ENCODE measurements around the gene NDUFA3.

The NDUFA3 gene

GRCh38 chr19:54137699-54138488, 35.2 kb downstream of the NDUFA3 start, which contains the start of gene CNOT3:
Gene CNOT3 (plus strand): TSS chr19:54137762. CDS start chr19:54142979, 5,217 bp downstream.
- no peak for DNase-seq (ENCODE audit: low read depth in 2 of 2)

- DNase-seq (ENCODE audit: low read depth in 2 of 2) = no peak
These were observed 36.0 kb downstream of the NDUFA3 start for GRCh38 chr19:54138489-54139256.

- DNase-seq (ENCODE audit: low read depth in 2 of 2) = no peak
These were observed 38.7 kb downstream of the NDUFA3 start for GRCh38 chr19:54141356-54141755.

DNA sequence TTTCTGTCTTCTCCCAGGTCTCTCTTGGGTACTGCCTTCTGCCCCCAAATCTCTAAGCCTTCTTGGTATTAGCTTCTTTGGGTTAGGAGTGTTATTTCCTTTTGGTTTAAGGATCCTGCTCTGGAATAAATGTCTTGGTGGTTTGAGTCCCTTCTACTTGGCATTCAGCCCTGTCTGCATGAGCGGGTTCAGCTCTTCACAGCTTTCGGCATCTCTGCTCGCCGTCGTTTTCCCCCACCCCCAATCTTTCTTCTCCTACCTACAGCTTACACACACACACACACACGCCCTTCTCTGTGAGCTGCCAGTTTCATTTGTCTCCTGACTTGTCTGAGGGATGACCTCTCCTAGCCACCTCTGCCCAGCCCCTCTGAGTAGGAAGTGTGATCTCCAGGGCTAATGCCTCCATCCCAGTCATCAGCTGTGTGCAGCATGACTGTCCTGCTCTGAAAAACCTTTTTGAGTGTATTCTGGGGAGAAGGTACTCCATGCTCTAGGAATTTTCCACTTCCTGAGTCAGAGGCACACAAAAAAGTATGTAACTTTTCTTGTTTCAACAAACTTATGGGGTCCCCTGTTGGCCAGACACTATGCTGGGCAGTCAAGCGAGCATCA, 39.6 kb downstream of the NDUFA3 start:
- DNase-seq (ENCODE audit: low read depth in 2 of 2) = no peak

DNA sequence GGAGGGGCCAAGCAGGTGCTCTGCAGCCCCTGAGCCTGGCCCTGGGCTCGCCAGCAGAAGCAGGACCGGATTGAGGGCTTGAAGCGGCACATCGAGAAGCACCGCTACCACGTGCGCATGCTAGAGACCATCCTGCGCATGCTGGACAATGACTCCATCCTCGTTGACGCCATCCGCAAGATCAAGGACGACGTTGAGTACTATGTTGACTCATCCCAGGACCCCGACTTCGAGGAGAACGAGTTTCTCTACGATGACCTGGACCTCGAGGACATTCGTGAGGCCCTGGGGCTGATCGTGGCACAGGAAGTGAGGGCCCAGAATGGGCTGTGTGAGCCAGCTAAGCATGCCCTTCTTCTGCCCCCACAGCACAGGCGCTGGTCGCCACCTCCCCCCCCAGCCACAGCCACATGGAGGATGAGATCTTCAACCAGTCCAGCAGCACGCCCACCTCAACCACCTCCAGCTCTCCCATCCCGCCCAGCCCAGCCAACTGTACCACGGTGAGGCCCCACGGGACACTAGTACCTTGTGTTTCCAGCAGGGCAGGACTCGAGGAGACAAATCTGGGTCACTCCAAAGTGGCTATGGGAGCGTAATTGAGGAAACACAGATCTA, 43.0 kb downstream of the NDUFA3 start:
- DNase-seq (ENCODE audit: low read depth in 2 of 2) = no peak

DNA sequence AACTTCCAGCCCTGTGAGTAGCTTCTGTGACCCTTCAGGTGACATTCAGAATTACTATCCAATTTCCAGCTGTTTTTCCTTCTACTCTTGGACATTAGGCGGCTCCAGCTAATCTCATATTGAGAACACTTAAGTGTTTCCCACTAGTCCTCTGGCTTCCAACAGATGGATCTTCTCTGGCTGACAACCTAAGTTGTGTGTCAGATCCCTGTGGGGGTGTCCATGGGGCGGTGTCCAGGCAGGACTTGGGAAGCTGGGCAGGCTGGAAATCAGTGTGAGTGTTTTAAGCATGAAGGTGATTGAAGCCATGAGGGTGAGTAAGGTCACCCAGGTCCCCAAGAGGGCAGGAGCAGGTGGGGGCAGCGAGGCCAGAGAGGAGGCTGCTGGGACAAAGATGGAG, 45.0 kb downstream of the NDUFA3 start:
- DNase-seq (ENCODE audit: low read depth in 2 of 2) = no peak

DNA sequence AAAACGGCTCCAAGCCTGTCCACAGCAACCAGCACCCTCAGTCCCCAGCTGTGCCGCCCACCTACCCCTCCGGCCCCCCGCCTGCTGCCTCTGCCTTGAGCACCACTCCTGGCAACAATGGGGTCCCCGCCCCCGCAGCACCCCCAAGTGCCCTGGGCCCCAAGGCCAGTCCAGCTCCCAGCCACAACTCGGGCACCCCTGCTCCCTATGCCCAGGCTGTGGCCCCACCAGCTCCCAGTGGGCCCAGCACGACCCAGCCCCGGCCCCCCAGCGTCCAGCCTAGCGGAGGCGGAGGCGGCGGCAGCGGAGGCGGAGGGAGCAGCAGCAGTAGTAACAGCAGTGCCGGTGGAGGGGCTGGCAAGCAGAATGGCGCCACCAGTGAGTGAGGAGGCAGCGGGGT, 45.5 kb downstream of the NDUFA3 start:
- DNase-seq (ENCODE audit: low read depth in 2 of 2) = no peak

GRCh38 chr19:54149021-54149812, 46.6 kb downstream of the NDUFA3 start:
- no peak for DNase-seq (ENCODE audit: low read depth in 2 of 2)

GRCh38 chr19:54151362-54152035, 48.8 kb downstream of the NDUFA3 start:
- no peak for DNase-seq (ENCODE audit: low read depth in 2 of 2)

DNA sequence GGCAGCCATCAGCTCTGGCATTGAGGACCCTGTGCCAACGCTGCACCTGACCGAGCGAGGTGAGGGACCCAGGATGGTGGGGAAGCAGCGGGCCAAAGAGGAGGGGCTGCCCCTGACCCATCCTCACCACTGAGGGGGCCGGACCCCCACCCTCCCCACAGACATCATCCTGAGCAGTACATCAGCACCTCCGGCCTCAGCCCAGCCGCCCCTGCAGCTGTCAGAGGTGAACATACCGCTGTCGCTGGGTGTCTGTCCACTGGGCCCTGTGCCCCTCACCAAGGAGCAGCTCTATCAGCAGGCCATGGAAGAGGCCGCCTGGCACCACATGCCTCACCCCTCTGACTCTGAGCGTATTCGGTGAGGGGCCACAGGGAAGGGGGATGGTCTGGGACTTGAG, 49.6 kb downstream of the NDUFA3 start:
- DNase-seq (ENCODE audit: low read depth in 2 of 2) = no peak

- no peak for DNase-seq (ENCODE audit: low read depth in 2 of 2)
These were observed 50.3 kb downstream of the NDUFA3 start for GRCh38 chr19:54152878-54153524.

DNA sequence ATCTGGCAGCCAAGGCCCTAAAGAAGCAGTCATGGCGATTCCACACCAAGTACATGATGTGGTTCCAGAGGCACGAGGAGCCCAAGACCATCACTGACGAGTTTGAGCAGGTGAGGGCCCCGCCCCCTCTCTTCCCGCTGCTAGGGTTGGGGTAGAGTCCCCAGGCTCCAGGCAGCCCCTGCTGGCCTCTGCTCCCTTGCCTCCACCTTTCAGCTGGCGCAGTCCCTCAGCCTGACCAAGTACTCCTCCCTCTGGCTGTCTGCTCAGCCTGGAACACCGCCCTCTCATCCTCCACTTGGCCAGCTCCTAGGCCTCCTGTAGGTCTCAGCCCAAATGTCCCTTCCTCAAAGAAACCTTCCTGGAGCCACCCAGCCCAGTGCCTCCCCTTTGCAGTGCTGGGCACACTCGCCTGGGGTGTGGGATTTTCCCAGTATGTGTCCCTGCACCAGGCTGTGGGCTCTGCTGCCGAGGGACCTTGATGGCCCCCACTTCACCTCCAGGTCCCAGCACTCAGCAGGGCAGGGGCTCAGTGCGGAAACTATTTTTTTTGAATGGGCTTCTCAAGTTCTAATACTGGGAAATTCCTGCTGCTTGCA, 51.2 kb downstream of the NDUFA3 start:
- no peak for DNase-seq (ENCODE audit: low read depth in 2 of 2)

DNA sequence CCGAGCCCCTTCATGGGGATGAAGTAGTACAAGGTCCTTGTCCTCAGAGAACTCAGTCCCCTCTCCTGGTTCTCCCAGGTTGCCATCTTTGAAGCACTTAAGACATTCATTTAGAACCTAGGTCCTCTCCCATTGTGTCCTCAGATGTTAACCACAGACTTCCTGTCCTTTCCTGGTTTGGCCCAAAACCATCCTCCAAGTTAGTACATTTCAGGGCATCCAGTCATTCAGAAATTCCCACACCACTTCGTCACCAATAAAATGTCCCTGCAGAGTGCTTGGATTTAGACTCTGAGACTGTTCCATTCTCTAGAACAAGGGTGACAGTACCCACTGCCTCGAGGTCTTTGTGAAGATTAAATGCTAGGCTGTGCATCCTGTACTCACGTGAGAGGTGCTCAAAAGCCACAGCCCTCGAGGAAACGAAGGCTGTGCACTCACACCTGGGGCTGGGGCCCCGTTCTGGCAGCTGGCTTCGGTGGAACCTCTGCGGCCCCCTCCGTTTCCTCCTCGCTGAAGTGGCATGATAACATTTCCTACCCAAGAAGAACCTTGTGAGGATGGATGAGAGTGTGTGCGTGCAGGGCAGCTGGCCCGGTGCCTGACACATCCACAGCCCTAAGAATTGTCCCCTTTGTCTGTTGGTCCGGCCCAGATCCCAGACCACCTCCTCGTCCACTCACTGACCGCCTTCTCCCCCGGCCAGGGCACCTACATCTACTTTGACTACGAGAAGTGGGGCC, 52.1 kb downstream of the NDUFA3 start:
- DNase-seq (ENCODE audit: low read depth in 2 of 2) = no peak

- no peak for DNase-seq (ENCODE audit: low read depth in 2 of 2)
These were observed 53.0 kb downstream of the NDUFA3 start for GRCh38 chr19:54155694-54156093.

- DNase-seq (ENCODE audit: low read depth in 2 of 2) = no peak
These were observed 53.8 kb downstream of the NDUFA3 start for GRCh38 chr19:54156490-54156889.

GRCh38 chr19:54156953-54157352, 54.3 kb downstream of the NDUFA3 start:
- DNase-seq (ENCODE audit: low read depth in 2 of 2) = no peak

All from stimulated activated CD4-positive, alpha-beta T cell treated with anti-CD3 and anti-CD28 coated beads, Interleukin-1b, Interleukin-23, amount 100 ng/mL, for 1 hour (primary cell).